Ramos (cell line): ENCODE measurements around the gene CAMTA2.
"Not testable (repeated sequence)": the region's sequence is repeated elsewhere in the genome, so short reads cannot be mapped to it uniquely, and the experiment has no call there.

Experiments
- in situ Hi-C: fragments of 300-500 bp; cut with MboI; formaldehyde crosslinking; loops from one replicate; pipeline ENCODE4 v1.14.3; 2022; ENCODE audit warnings: low sequenced_read_pairs; ENCODE audit not compliant: unreplicated experiment

The CAMTA2 gene

DNA sequence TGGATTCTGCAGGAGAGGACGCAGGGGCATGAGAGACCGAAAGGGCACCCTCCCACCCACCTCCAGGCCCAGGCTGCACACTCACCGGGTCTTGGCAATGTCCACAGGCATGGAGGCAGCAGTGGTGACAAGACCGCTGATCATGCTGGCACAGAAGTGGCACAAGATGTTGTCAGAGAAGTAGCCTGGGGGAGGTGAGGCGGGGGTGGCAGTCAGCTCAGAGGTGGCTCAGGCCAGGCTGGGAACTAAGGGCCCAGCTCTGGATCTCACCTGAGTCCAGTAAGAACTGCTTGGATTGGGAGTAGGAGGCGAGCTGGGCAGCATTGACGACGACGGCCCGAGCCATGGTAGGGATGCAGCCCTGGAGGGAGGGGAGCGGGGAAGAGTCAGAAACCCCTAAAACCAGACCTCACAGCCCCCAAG is 49.4 kb downstream of the CAMTA2 start:
- in situ Hi-C loops = no loop called here

DNA sequence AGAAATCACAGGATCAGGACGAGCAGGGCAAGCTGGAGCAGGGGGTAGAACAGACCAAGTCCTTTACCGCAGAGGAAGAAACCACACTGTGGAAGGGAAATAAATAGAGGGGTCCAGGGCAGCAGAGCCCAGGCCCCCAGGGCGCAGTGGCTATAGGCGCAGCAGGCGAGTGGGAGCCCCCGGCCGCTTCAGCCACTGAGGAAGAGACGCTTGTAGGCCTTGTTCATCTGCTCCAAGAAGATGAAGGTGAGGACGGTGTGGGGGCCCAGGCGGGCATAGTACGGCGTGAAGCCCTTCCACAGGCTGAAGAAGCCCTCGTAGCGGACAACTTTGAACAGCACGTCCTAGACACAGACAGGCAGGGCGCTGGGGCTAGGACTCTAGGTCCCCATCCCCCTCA is 49.9 kb downstream of the CAMTA2 start:
- in situ Hi-C loops = no loop called here

DNA sequence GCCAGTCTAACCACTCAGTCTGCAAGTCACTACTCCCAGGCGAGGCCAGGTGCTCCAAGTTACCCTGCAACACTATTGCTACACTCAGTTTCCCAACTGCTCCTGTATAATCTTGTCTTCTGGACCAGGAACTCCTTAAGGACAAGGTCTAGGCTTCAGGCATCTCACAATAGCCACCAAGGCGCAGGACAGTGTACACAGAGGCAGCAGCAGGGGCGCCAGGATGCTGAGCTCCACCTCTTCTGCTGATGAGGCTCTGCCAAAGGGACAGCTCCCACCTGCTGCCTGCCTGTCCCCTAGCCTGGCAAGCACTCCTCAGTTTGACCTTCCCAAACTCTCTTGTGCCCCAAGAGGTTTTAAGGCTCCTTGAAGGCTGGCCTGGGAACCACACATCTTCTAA is 51.0 kb downstream of the CAMTA2 start:
- in situ Hi-C loops = no loop called here

DNA sequence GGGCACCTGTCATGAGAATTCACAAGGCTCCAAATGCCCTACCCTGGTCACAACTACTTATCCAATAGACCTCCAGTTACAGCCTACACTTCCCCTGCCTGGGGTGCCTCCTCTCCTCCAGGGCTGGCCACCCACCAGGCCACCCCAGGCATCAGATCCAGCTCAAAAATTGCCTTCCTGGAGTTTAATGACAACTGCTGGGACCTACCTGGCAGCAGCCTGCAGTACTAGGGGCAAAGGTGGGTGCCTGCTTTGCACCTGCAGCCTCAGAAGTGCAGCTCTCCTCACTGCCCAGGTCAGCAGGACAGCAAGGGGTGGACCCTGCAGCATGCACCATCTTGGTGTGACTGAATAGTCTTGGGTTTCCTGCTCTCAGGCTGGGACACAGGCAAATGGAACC is 51.8 kb downstream of the CAMTA2 start:
- in situ Hi-C loops = no loop called here

DNA sequence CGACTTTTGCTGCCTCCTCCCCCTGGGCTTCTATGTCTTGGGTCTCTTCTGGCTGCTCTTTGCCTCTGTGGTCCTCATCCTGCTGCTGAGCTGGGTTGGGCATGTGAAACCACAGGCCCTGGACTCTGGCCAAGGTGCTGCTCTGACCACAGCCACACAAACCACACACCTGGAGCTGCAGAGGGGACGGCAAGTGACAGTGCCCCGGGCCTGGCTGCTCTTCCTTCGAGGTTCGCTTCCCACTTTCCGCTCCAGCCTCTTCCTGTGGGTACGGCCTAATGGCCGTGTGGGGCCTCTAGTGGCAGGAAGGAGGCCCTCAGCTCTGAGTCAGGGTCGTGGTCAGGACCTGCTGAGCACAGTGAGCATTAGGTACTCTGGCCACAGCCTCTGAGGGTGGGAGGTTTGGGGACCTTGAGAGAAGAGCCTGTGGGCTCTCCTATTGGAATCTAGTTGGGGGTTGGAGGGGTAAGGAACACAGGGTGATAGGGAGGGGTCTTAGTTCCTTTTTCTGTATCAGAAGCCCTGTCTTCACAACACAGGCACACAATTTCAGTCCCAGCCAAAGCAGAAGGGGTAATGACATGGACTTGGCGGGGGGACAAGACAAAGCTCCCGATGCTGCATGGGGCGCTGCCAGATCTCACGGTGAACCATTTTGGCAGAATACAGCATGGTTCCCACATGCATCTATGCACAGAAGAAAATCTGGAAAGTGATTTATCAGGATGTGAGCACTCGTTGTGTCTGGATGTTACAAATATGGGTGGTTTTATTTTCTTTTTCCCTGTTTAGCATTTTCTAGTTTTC is 53.1 kb downstream of the CAMTA2 start:
- in situ Hi-C loops = no loop called here

DNA sequence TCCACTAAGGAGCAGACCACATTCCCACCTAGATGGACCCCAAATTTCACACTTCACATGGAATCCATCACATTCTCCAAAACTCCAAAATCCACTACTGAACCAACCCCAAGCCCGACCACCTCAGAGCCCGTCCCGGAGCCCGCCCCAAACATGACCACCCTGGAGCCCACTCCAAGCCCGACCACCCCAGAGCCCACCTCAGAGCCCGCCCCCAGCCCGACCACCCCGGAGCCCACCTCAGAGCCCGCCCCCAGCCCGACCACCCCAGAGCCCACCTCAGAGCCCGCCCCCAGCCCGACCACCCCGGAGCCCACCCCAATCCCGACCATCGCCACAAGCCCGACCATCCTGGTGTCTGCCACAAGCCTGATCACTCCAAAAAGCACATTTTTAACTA is 53.8 kb downstream of the CAMTA2 start:
- in situ Hi-C loops = no loop called here

DNA sequence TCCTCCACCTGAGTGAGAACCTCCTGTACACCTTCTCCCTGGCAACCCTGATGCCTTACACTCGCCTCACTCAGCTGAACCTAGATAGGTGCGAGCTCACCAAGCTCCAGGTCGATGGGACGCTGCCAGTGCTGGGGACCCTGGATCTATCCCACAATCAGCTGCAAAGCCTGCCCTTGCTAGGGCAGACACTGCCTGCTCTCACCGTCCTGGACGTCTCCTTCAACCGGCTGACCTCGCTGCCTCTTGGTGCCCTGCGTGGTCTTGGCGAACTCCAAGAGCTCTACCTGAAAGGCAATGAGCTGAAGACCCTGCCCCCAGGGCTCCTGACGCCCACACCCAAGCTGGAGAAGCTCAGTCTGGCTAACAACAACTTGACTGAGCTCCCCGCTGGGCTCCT is 54.7 kb downstream of the CAMTA2 start:
- in situ Hi-C loops = no loop called here

DNA sequence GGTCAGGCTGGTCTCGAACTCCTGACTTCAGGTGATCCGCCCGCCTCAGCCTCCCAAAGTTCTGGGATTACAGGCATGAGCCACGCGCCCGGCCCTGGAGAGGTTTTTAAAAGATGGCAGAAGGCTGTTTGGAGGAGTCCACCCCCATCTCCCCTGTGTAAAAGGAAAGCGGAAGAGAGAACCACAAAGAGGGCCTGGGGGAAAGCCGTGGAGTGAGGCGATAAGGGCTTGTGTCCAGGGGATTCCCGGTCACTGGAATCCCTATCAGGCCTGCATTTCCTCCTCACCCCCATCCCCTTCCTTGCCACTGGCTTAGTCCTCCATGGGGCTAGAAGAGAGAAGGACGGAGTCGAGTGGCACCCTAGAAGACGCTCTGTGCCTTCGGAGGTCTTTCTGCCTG is 55.5 kb downstream of the CAMTA2 start, which contains the start of gene GP1BA:
GP1BA (plus strand) TSS at position 315 of the 400 bp plus-strand sequence. CDS start 328 bp downstream, outside the sequence.
- in situ Hi-C loops = no loop called here

DNA sequence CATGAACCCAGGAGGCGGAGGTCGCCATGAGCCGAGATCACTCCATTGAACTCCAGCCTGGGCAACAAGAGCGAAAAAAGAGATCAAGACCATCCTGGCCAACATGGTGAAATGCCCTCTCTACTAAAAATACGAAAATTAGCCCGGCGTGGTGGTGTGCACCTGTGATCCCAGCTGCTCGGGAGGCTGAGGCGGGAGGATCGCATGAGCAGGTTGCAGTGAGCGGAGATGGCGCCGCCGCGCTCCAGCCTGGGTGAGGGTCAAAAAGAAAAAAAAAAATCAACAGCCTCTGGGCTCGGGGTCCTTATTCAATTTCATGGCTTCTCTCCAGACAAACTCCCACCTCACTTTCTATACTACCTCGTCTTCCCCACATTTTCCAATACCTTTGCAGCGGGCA is 58.6 kb downstream of the CAMTA2 start:
- in situ Hi-C loops = no loop called here

DNA sequence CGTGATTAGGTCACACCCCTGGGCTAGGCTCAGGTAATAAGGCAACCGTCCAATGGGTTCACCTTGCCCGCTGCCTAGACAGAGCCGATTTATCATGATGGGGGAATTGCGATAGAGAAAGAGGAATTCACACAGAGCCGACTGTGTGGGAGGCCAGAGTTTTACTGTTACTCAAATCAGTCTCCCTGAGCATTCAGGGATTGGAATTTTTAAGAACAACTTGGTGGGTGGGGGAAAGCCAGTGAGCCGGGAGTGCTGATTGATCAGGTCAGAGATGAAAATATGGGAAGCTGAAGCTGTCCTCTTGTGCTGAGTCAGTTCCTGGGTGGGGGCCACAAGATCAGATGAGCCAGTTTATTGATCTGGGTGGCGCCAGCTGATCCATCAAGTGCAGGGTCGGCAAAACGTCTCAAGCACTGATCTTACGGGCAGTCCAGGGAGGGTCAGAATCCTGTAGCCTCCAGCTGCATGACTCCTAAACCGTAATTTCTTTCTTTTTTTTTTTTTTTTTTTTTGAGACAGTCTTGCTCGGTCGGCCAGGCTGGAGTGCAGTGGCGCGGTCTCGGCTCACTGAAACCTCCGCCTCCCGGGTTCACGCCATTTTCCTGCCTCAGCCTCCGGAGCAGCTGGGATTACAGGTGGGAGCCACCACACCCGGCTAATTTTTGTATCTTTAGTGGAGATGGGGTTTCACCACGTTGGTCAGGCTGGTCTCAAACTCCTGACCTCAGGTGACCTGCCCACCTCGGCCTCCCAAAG is 60.7 kb downstream of the CAMTA2 start:
- in situ Hi-C loops = not testable (repeated sequence)

DNA sequence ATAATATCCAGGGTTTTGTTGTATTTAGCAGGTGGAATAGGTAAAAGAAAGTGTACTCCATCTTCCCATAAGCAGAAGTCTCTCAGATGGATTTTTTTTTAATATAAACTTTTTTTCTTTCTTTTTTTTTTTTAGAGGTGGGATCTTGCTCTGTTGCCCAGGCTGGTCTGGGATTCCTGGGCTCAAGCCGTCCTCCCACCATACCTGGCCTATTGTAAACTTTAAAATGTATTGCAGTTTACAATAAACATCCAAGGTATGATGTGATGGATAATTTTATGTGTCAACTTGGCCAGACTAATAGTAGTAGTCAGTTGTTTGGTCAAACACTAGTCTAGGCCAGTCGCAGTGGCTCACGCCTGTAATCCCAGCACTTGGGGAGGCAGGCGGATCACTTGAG is 66.2 kb downstream of the CAMTA2 start:
- in situ Hi-C loops = no loop called here

DNA sequence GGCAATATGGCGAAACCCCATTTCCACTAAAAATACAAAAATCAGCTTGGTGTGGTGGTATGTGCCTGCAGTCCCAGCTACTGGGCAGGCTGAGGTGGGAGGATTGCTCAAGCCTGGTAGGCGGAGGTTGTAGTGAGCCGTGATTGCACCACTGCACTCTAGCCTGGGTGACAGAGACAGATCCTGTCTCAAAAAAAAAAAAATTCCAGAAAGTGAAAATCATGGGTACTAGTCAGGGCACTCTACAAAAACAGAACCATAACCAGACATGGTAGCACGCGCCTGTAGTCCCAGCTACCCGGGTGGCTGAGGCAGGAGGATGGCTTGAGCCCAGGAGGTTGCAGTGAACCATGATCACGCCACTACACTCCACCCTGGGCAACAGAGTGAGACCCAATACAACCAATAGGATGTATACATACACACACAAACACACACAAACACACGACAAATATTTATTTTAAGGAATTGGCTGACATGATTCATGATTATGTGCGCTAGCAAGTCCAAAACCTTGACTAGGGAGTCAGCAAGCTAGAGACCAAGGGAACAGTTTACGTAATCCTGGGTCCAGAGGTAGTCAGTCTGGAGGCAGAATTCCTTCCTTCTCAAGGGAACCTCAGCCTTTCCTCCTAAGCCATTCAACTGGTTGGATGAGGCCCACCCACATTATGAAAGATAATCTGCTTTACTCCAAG is 67.0 kb downstream of the CAMTA2 start:
- in situ Hi-C loops = no loop called here

DNA sequence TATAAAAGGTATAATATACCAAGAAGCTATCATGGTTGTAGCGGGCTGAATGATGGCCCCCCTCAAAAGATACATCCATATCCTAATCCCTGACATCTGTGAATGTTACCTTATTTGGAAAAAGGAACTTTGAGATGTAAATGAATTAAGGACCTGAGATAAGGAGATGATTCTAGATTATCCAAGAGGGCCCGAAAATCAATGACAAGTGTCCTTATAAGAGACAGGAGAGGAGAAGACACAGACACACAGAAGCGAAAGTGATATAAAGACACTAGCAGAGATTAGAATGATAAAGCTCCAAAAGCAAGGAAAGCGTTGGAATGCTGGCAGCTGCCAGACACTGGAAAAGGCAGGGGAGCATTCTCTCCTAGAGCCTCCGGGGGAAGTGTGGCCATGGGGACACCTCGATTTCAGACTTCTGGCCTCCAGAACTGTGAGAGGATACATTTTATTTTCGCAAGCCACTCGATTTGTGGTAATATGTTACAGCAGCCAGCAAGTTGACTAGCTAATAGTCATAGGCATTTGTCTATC is 67.9 kb downstream of the CAMTA2 start:
- in situ Hi-C loops = no loop called here
